Measurements from ENCODE around the gene PHF13.

Gene PHF13

GRCh38 chr1:6602669-6603237 is 10.8 kb upstream of the PHF13 start, which contains the start of gene KLHL21:
KLHL21 (minus strand) TSS chr1:6602869; CDS start chr1:6602817, 52 bp downstream.
- H3K4me3 ChIP-seq (ENCODE audit: low read depth, low read length), result peak within 1 kb of the TSS; percentile 97
- DNase-seq (ENCODE audit: low read depth), result peak; percentile 91
- TF ChIP-seq, protein P1, sequence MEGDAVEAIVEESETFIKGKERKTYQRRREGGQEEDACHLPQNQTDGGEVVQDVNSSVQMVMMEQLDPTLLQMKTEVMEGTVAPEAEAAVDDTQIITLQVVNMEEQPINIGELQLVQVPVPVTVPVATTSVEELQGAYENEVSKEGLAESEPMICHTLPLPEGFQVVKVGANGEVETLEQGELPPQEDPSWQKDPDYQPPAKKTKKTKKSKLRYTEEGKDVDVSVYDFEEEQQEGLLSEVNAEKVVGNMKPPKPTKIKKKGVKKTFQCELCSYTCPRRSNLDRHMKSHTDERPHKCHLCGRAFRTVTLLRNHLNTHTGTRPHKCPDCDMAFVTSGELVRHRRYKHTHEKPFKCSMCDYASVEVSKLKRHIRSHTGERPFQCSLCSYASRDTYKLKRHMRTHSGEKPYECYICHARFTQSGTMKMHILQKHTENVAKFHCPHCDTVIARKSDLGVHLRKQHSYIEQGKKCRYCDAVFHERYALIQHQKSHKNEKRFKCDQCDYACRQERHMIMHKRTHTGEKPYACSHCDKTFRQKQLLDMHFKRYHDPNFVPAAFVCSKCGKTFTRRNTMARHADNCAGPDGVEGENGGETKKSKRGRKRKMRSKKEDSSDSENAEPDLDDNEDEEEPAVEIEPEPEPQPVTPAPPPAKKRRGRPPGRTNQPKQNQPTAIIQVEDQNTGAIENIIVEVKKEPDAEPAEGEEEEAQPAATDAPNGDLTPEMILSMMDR (conservative IDR thresholded peaks at IDR 0.05; ENCODE audit: low read depth, low read length), result no peak

- peak overlapping the region; percentile 97 for H3K4me3 ChIP-seq (ENCODE audit: low read depth, low read length)
- TF ChIP-seq, protein P1 (conservative IDR thresholded peaks at IDR 0.05; ENCODE audit: low read depth, low read length), result no peak
- peak; percentile 87 for DNase-seq (ENCODE audit: low read depth)
These were observed 10.2 kb upstream of the PHF13 start for GRCh38 chr1:6603238-6603914.

GRCh38 chr1:6603915-6604558 is 9.5 kb upstream of the PHF13 start:
- DNase-seq (ENCODE audit: low read depth), result peak; percentile 81
- H3K4me3 ChIP-seq (ENCODE audit: low read depth, low read length), result peak overlapping the region; percentile 97
- TF ChIP-seq, protein P1 (conservative IDR thresholded peaks at IDR 0.05; ENCODE audit: low read depth, low read length), result no peak

GRCh38 chr1:6612641-6613360 is 730 bp upstream of the PHF13 start:
- TF ChIP-seq, protein P1 (conservative IDR thresholded peaks at IDR 0.05; ENCODE audit: low read depth, low read length), result no peak

DNA sequence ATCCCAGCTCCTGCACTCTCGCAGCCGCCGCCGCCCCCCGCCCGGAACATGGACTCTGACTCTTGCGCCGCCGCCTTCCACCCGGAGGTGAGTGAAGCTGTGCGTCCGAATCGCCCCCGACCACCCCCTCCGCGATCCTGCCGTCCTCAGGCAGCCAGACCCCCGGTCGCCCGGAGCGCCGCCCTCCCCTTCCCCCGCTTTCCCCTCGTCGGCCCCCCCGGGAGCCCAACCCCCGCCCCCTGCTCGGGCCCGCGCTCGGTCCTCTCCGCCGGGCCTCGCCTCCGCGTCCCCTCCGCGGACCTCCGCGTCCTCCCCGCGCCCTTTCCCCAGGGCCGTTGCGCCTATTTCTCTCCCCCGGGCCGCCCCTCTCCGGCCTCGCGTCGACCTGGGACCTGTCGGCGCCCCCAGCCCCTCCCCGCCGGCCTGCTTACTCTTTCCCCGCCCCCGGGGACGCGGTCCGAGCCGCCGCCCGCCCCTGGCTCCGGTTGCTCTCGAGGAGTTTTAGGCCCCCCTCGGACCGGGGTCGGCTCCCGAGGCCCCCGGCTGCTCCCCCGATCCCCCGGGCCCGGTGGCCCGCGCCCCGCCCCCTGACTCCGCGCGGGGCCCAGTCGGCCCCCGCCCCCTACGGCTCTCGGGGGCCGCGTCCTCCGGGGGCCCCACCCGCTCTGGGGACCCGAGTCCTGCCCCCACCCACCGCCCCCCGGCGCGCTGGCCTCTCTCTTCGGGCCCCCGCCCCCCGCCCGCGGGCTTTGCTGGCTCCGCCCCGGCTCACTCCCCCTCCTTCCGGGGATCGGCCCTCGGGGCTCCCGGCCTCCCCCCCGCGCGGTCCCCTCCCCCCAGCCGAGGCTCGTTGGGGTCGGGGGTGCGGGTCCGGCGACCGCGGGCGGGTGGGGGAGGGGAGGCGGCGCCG is 743 bp downstream of the PHF13 start:
- H3K4me3 ChIP-seq (ENCODE audit: low read depth, low read length), result peak overlapping the region; percentile 76
- TF ChIP-seq, protein P1 (conservative IDR thresholded peaks at IDR 0.05; ENCODE audit: low read depth, low read length), result no peak
- DNase-seq (ENCODE audit: low read depth), result peak; percentile 21

More at GRCh38 chr1:6612641-6613360, 730 bp upstream of the PHF13 start:
- H3K4me3 ChIP-seq (ENCODE audit: low read depth, low read length), result peak overlapping the region; percentile 84
- DNase-seq (ENCODE audit: low read depth), result peak; percentile 54

Measured in choroid plexus epithelial cell (primary cell).